ENCODE measurements around the gene SLC1A3. TPM values are rescaled to one million over a fixed set of nuclear protein-coding genes. Genes with fewer than 3 reads are reported as not detected.

The SLC1A3 gene
- total RNA-seq, 4 donors from 2014 or later, result 71.1 to 215 (median 161) TPM

- DNase-seq (ENCODE audit: low spot score), result no peak
- no peak for ATAC-seq (ENCODE audit: low FRiP score)
- TF ChIP-seq CTCF (IDR thresholded peaks at IDR 0.05), result no peak
These were observed 94.8 kb downstream of the SLC1A3 start for GRCh38 chr5:36701085-36701698.

DNA sequence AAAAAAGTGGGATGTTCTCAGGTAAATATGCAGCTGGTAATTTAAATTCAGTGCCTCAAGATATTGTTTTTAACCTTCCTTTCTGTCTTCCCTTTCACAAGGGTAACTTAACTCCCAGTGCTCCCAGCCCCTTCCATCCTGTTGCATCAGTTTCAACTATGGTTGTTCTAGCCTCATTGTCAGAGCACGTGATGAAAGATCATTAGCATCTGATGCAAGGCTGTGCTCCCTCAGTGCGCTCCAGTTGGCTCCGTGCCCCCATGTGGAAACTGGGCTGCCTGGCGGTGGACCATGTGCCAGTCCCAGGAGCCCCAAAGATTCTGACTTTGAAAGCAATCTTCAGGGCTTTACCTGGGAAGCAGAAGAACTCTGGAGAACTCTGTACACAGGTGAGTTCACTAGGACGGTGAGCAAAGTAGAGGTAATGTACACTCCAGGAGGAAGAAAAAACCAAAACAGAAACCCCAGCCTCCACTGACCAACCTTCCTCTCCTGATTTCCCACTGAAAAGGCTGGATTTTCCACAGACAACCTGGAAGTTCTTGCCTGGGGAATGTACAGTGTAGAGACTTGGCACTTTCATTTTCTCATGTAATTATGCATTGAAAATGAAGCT, 96.9 kb downstream of the SLC1A3 start:
- no peak for DNase-seq (ENCODE audit: low spot score)
- TF ChIP-seq CTCF (IDR thresholded peaks at IDR 0.05), result no peak
- ATAC-seq (ENCODE audit: low FRiP score), result no peak

DNA sequence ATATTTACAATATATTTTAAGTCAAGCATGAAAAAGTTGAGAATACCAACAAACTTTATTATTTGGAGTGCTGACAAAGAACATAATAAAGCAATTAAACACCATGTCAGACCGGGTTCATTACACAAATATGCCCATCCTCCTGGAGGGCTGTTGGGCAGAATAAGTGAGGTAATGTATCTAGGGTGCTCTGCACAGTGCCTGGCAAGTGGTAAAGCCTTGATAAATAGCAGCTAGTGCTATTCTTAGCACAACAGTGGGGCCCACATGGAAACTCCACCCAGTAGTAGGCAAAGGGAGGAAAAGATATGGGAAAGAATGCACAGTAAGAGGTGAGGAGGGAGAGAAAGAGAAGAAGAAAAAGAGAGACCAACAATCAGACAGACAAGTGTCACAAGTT, 97.7 kb downstream of the SLC1A3 start:
- TF ChIP-seq CTCF (IDR thresholded peaks at IDR 0.05), result no peak
- DNase-seq (ENCODE audit: low spot score), result no peak
- ATAC-seq (ENCODE audit: low FRiP score), result no peak

DNA sequence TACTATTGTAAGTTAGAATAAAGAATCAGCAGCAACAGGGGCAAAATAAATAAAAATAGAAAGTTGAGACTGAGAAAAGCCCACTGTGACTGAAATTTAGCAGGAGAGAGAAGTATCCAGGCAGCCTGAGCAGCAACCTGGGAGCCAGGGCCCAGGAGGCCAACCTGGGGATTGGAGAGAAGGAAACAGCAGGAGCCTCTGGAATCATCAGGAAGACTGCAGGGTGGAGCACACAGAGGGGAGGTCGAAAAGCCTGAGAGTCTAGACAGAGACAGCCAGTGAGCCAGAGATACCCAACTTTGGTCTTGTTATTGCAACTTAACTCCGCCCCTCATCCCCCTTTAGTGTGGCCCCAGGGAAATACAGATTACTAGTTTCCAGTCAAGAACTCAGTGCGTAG, 98.6 kb downstream of the SLC1A3 start:
- DNase-seq (ENCODE audit: low spot score), result no peak

DNA sequence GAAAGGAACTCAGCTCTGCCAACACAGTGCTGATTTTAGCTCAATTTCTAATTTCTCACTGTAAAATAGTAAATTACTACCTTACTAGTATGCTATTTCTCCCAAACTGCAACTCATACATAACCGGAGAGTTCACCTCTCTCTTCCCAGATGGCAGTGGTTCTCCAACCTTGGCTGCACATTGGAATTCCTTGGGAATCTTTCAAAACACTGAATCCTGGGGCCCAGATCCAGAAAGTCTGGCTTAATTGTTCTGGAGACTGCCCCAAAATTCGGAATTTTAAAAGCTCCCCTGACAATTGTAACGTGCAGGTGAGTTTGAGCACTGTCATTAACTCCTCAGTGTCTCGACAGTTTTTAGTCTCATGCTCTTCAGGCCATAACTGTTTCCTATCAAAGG, 100.3 kb downstream of the SLC1A3 start:
- no peak for DNase-seq (ENCODE audit: low spot score)
- ATAC-seq (ENCODE audit: low FRiP score), result no peak
- no peak for TF ChIP-seq CTCF (IDR thresholded peaks at IDR 0.05)

More for the DNA sequence above, 98.6 kb downstream of the SLC1A3 start:
- no peak for TF ChIP-seq CTCF (IDR thresholded peaks at IDR 0.05)
- ATAC-seq (ENCODE audit: low FRiP score), result no peak

GRCh38 chr5:36708996-36709395, 102.6 kb downstream of the SLC1A3 start:
- ATAC-seq (ENCODE audit: low FRiP score) (no peak), DNase-seq (ENCODE audit: low spot score) (no peak)
- no peak for TF ChIP-seq CTCF (IDR thresholded peaks at IDR 0.05)

- TF ChIP-seq CTCF (IDR thresholded peaks at IDR 0.05), result no peak
- no peak for DNase-seq (ENCODE audit: low spot score)
- no peak for ATAC-seq (ENCODE audit: low FRiP score)
These were observed 103.6 kb downstream of the SLC1A3 start for GRCh38 chr5:36710039-36710438.
